HL-60/S4 (cell line): ENCODE results near the gene MYOF.
"Not testable (repeated sequence)": the region's sequence is repeated elsewhere in the genome, so short reads cannot be mapped to it uniquely, and the experiment has no call there.

ENCODE experiments used
- in situ Hi-C: fragments of 300-500 bp; cut with MboI; formaldehyde crosslinking; loops from 2 replicates; pipeline ENCODE4 v1.14.3; 2022; ENCODE audit warnings: low sequenced_read_pairs

The MYOF gene

DNA sequence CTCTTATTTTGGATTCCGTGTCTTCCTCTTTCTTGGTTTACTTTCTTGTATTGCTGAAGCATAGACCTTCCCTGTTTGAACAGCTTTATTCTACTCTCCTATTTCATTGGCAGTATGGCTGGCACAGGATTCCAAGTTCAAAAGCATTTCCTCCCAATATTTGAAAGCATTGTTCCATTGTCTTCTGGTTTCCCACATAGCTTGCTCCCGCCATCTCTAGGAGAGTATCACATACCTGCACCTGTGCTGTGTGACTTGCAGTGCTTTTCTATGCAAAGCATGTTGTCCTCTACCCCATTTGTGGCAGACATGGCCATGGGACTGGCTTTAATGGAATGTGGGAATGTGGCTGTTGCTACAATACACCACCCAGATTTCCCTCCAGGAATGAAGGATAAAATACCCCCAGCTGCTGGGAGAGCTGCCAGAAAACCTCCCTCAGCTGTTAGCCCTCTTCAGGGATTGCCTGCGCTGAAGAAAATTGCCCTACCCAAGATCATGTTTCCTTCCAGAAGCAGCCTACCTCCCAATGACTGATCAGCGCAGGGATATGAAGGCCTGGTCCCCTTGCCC lies 6.9 kb upstream of the MYOF start:
- in situ Hi-C loops, result loop anchor here (25.0 kb wide), 1 partner anchor 402 kb away; no protein-coding TSS in a partner anchor

DNA sequence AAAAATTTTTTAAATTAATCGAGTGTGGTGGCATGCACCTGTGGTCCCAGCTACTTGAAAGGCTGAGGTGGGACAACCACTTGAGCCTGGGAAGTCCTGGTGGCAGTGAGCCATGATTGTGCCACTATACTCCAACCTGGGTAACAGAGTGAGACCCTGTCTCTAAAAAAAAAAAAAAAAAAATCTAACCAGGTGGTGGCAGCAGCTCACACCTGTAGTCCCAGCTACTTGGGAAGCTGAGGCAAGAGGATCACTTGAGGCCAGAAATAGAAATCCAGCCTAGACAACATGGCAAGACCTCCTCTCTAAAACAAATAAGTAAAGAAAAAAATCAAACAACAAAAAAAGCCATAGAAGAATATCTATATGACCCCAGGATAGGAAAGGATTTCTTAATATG lies 3.6 kb upstream of the MYOF start:
- in situ Hi-C loops, result loop anchor here (25.0 kb wide), 1 partner anchor 398 kb away; no protein-coding TSS in a partner anchor

DNA sequence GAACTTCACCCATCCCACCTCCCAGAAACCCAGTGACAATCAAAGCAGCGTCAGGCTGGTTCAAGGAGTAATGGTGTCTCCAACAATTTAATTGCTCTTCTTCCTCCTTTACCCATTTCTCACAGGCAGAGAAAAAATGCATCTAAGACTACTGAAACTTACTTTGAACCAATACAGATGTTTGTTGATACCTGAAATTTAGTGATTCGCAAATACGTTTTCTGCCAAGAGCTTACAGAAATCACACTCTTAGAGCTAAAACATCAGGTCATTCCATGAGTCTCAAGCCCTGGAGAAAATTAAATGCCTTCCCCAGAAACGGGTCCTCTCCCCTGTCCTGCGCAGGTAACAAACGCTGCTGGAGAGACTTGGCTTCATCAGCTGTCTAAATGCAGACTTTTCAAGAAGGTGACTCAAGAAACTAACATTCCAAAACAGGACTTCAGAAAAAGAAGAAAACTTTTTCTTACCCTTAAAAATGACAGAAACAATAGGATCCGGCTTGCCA lies 443 bp downstream of the MYOF start:
- in situ Hi-C loops, result loop anchor here (25.0 kb wide), 1 partner anchor 394 kb away; no protein-coding TSS in a partner anchor

DNA sequence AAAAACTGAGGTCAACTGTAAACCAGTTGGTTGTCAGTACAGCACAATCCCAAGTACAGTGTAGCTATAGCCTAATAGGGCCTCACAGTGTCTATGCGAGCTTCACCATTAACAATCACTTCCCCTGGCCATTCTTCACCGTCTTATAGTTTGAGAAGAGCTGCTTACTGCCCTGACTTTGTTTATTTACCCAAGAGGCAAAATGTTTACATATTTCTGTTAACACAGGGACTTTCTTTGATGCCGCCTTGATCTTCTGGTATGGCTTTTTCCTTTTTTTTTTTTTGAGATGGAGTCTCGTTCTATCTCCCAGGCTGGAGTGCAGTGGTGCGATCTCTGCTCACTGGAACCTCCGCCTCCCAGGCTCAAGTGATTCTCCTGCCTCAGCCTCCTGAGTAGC lies 3.3 kb downstream of the MYOF start:
- in situ Hi-C loops, result loop anchor here (5.0 to 25.0 kb wide), 2 partner anchors 102 to 392 kb away; no protein-coding TSS in a partner anchor

DNA sequence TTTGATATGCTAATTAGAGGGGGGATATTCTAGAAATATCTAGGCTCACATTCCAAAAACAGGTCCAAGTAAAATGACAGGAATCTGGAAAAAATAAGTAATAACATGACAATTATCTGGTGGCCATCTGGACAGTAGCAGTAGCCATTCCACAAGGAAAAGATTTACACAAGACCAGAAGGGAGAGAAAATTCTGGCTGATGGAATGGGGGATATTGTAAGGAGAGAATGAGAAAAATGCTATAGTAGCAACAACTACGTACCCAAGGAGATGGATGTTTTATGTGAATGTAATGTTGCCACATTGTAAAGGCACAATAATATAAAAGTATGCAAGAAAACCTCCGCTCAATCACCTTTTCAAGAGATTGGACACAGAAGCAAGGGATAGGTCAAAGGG lies 5.4 kb downstream of the MYOF start:
- in situ Hi-C loops, result loop anchor here (5.0 to 25.0 kb wide), 2 partner anchors 99 to 389 kb away; no protein-coding TSS in a partner anchor

DNA sequence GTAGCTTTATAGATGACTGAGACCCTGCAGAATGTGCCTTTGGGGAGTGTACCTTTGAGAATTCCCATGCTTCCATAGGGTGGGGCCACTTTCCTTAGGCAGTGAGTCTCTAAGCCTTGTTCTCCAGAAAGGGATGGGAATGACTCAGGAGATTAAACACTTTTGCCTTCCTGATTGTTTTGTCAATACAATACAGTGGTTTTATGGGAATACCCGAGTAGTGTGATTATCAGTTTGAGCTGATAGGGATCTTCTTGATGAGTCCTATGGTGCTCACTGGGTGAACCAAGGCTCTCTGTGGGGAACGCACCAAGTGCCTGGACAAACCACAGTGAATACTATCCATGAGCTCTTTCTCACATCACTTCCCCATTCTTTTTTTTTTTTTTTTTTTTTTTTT lies 6.3 kb downstream of the MYOF start:
- in situ Hi-C loops, result loop anchor here (5.0 to 25.0 kb wide), 2 partner anchors 99 to 389 kb away; no protein-coding TSS in a partner anchor

DNA sequence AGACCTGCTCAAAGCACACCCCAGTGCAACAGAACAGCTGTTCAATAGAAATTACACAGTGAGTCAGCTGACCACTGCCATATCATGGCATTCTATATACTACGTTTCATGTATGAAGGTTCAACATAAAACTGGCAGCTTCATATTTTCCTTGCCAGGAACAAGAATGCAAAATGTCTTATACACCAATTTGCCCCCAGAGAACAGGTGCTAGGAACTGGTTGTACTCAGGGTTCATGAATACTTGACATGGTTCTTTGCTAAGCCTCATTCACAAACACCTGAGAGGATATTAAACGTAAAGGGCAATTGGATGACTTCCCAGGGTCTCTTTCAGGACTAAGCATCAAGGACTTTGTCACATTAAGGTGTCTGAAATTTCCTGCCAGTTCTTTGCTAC lies 6.9 kb downstream of the MYOF start:
- in situ Hi-C loops, result loop anchor here (5.0 to 25.0 kb wide), 2 partner anchors 98 to 388 kb away; no protein-coding TSS in a partner anchor

DNA sequence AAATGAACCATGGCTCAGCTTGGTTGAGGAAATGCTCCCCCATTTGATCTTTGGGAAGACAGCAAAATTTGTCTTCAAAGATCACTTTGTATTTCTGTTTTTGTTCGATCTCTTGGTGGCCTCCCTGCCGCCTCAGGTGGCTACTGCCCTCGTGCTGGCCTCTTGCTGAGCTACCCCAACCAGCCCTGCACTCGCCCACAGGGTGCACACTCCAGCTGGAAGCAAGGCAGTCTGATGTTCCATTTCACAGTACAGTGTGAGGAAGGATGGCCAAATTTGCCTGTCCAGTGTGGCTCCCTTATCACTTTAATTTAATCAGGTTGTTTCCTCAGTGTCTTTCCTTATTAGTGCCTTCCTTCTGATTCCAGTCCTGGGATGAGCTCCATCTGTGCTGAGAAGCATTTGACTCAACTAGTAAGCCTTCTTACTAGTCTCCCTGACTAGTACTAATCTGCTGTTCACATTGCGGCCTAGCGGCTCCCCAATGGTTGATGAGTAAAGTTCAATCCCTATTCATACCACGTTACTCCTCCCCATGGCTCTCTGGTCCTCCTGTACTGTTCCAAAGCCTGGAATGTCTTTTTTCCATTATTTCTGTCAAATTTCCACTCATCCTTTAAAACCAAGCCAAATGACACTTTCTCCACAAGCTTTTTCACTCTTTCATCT lies 8.2 kb downstream of the MYOF start:
- in situ Hi-C loops, result no loop called here

DNA sequence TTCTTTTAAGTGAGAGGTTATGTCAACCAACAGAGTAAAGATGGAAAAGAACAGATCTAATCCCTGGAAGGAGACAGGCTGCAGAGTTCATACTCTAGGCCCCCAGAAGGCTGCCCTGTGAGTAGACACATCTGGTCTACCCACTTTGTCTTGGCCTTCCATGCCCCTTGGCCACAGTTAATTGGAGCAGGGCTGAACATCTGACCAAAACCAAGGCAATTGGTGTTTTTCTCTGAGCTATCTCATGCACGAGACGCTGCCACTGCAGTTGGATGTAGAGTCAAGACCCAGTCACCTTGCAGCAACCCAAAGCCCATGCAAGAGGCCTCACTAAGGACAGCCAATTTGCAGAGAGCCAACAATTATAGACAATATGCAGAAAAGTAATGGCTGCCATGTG lies 9.0 kb downstream of the MYOF start:
- in situ Hi-C loops, result no loop called here

DNA sequence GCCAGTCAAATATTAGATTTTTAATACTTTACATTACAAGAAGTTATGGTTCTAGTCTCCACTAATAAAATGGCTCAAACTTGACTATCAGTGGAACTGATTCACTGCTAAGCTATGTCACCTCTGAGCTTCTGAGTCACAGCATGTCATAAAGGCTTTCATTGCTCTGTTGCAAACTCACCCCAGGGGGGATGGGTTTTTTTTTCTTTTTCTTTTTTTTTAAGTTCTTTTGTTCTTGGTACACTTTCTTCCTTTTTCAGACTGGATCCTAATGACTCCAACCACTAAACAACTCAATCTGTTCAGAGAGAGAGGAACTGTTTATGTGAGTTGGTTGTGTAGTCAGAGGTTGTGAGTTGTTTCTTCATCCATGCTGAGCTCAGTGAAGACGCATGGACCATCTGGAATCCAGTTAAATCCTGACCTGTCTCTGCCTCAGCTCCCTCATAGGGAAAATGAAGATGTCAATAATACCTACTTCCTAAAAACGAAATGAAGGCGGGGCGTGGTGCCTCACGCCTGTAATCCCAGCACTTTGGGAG lies 11.0 kb downstream of the MYOF start:
- in situ Hi-C loops, result no loop called here

DNA sequence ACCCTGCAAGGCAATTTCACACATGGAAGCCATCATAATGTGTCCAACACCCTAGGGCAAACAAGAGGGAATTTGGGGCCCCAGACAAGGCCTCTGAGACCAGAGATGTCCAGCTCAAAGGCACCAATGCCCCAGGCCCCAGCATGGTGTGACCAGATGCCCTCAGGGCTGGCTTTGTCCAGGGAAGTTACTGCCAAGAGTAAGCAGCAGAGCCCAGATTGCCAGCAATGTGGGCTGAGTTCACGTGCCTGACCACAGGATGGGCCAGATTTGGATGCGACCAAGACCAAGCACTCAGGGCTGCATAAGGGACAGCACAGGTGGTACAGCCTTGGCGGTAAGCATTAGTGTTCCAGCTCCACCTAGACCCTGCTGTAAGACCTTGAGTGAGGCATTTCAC lies 12.7 kb downstream of the MYOF start:
- in situ Hi-C loops, result no loop called here

DNA sequence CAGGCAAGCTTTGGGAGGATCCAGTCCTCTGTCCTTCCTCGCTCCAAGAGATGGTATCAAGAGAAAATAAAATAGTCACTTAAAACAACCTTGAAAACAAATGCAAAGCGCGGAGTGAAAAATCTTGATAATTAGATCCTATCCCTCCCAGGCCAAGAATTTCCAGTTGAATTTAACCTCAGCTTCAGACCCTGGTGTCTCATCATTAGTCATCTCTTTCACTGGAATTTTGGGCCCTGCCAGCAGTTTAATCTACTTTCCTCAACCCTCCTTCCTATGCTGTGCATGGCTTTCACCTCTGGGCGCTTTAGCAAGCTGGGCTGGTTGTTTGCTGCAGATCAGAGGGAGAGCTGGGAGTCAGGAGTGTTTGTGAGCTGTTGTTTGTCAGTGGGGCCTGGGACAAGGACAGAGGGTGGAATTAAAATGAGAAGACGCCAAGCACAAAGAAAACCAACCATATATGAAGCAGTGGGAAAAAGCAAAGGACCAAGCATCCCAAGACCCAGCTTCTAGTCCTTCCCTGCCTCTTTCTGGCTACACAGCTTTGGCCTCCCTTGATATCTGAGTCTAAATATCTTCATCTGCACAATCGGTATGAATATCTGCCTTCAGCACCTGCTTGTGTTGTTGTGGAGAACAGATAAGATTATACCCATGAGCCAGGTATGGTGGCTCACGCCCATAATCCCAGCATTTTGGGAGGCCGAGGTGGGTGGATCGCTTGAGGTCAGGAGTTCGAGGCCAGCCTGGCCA lies 13.5 kb downstream of the MYOF start:
- in situ Hi-C loops, result no loop called here

DNA sequence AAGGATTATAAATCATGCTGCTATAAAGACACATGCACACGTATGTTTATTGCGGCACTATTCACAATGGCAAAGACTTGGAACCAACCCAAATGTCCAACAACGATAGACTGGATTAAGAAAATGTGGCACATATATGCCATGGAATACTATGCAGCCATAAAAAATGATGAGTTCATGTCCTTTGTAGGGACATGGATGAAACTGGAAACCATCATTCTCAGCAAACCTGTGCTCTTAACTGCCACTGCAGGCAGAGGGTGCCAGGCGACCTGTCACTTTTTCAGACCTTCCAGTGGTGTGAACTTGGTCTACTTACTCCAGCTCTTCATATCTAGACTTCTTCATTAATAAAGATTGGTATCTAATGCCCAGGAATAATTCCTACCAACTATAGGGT lies 14.5 kb downstream of the MYOF start:
- in situ Hi-C loops, result not testable (repeated sequence)

DNA sequence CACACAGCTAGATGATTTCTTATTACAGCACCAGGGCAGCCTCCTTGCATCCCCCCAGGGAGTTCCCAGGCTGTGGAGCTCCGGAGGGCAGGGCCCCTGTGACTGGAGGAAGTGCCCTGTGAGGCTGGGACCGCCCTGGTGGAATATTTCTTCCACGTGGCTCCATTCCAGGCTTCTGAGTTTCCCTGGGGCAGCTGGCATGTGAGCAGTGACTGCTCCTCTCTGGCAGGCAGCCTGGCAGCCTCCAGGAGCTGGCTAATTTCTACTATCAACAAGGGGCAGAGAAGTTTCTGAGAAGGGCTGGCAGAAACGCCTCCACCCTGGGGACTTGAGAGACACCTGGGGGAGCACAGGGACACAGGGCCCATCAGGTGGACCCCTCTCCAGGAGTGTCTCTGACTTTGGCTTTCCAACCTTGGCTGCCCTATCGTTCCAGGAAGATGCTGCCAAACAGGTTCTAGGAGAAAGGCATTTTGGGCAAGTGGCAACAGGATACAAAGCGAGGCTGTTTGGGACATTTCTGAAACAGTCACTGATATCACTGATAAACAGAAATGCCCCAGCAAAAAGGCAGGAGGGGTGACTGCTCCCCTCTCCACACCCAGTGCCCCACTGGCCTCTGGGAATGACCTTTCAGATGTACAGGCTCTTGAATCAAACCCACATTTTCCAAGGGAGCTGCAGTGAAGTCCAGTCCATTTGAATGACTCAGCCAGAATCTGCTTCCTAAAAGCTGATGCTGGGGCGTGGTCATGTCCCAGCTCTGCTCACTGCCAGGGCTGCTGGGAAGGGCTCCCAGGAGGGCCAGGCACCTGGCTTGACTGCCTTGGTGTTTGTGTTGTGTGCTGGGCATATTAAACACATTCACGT lies 16.1 kb downstream of the MYOF start:
- in situ Hi-C loops, result no loop called here

DNA sequence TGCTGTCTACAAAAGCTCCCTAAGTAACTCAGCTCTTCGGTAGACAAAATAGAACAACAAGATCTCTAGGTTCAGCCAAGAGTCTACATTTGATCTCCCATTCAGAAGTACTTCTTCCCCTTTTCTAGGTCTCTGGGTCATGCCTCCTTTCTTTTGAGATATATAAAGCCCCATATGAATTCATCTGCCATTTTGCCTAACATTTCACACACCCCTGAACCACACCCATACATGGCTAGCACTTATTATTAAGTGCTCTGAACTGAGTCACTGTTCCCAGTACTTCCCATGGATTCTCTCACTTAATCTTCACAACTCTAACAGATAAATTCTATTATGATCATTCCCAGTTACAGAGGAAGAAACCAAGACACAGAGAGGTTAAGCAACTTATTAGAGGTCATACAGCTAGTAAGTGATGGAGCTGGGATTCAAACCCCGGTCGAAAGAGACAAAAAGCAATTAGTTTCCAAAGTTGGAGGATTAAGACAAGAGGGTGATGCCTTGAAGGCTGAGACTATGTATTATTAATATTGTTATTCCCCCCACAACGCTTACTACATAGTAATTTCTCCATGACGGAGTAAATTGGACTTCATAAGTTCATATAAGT lies 17.3 kb downstream of the MYOF start:
- in situ Hi-C loops, result no loop called here

DNA sequence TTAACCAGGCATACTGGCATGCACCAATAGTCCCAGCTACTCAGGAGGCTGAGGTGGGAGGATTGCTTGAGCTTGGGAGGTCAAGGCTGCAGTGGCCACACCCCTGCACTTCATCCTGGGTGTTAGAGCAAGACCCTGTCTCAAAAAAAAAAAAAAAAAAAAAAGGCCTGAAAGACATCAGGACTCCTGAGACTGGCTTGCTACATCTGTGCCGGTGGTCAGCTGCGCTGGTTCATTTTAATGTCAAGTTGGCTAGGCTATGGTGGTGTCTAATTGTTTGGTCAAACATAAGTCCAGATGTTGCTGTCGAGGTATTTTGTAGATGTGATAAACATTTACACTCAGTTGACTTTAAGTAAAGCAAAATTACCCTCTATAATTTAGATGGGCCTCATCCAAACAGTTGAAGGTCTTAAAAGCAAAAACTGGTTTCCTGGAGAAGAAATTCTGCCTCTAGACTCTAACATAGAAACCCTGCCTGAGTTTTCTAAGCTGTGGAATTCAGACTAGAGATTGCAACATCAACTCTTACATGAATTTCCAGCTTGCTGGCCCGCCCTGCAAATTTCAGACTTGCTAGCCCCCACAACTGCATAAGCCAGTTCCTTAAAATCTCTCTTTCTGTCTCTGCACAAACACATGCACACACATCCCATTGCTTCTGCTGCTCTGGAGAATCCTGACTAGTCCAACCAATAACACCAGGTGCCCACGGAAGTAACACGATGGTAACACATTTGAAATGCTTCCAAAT lies 18.2 kb downstream of the MYOF start:
- in situ Hi-C loops, result no loop called here

DNA sequence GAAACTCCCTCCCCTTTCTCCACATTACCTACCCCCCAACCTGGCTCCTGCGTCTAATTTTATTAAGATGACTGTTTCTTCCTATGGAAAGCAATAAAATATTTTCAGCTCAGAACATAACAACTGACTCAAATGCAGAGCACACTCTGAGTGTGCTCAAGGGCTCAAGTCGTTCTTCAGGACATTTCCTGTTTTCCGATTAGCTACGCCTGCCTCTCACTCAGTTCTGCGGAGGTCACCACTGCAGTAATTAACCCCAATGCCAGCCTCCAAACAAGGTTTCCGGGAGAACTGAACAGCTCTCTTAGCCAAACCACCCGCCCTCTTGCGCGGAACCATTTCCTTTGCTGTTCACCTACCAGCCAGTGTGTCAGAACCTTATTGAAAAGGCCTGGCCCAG lies 19.3 kb downstream of the MYOF start:
- in situ Hi-C loops, result no loop called here

DNA sequence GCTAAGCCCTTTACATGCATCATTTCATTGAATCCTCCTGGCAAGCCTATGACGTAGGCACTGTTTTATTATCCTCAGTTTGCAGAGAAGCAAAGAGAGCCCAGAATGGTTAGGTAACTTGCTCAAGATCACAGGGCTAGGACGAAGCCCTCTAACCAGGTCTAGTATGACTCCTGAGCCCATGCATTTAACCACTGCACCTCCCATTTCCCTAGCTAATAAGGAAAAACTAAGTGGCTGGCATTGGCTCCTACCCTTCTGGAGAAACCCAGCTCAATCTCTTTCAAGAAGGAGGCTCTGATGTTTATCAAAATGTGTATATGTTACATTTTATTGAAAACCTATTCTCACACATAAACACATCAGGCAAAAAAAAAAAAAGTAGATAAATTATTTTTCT lies 19.8 kb downstream of the MYOF start:
- in situ Hi-C loops, result no loop called here

DNA sequence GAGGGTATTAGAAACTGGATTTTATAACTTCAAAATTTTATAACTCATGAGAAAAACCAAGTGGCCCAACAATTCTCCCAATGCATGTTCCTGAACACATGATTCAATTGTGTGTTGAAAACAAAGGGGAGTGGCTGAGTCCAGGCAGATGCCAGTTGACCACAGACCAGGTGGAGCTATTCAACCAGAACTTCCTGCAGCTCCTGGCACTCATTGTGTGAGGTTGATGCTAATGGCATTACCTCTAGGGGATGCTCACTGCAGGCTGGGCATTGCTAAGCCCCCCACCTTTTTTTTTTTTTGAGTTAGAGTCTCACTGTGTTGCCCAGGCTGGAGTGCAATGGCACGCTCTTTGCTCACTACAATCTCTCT lies 20.3 kb downstream of the MYOF start:
- in situ Hi-C loops, result no loop called here
